Neural progenitor cell (in vitro differentiated cells): ENCODE results near the gene TRPM3.

Experiments used
- CTCF ChIP-seq: fragments of 200-600 bp; sonication (generic); IDR thresholded peaks from 2 replicates; pipeline ENCODE4 v1.5.1; 2017; ENCODE audit warnings: antibody characterized with exemption, mild to moderate bottlenecking
- EZH2 ChIP-seq: fragments of 200-600 bp; sonication (generic); IDR thresholded peaks from 2 replicates; pipeline ENCODE4 v1.6.1; 2017; ENCODE audit warnings: antibody characterized with exemption, mild to moderate bottlenecking, moderate library complexity
- EZH2phosphoT487 ChIP-seq: fragments of 200-600 bp; sonication (generic); IDR thresholded peaks from 2 replicates; pipeline ENCODE4 v1.6.1; 2017; ENCODE audit warnings: antibody characterized with exemption

DNA sequence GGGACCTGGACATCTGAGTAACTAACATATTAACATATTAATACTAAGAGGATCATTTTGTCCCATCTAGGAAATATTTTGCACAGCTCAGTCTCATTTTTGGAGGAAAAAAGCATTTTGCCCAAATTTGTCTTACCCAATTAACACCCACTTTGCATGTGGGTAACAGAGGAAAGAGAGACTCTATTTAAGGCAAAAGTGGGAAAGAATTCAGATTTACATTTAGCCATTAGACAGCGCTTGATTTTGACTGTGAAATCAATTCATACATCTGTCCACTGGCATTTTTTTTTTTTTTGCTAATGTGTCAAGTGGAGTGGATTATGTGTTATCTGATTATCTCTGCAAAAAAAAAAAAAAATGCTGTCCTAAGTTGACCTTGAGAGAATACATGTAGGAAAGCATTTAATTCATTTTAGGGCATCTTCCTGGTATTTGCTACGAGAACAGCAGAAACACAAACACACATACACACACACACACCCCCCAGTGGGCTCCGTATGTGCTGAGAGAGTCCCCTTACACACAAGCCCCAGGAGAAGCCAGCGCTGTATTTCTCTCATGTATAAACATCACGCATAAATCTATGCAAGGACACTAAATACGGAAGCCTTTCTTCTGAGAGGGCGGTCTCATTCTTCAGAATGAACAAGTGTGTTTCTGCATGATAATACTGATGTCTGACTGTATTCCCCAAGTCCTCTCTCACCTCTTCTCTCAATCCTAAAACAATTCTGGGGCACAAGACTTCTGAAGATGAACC, 505.0 kb downstream of the TRPM3 start:
- no peak for TF ChIP-seq CTCF
- no peak for TF ChIP-seq EZH2
- no peak for TF ChIP-seq EZH2phosphoT487
